HFF-Myc (cell line): ENCODE data around the gene YEATS4.

Source experiments
- DNase-seq: peaks from one replicate; pipeline ENCODE4 v3.0.0-alpha.2; 2011; ENCODE audit warnings: low read depth; ENCODE audit errors: extremely low read depth
- H3K4me3 ChIP-seq: replicated peaks from 2 replicates; pipeline ENCODE4 v1.5.1; 2011; ENCODE audit warnings: low read depth, mild to moderate bottlenecking, control low read depth, low read length
- TF ChIP-seq, protein P1 (sequence below): IDR thresholded peaks from 2 replicates; pipeline ENCODE4 v1.5.1; 2012; ENCODE audit warnings: mild to moderate bottlenecking, low read depth, low read length, control low read depth; ENCODE audit errors: missing control alignments

The YEATS4 gene

DNA sequence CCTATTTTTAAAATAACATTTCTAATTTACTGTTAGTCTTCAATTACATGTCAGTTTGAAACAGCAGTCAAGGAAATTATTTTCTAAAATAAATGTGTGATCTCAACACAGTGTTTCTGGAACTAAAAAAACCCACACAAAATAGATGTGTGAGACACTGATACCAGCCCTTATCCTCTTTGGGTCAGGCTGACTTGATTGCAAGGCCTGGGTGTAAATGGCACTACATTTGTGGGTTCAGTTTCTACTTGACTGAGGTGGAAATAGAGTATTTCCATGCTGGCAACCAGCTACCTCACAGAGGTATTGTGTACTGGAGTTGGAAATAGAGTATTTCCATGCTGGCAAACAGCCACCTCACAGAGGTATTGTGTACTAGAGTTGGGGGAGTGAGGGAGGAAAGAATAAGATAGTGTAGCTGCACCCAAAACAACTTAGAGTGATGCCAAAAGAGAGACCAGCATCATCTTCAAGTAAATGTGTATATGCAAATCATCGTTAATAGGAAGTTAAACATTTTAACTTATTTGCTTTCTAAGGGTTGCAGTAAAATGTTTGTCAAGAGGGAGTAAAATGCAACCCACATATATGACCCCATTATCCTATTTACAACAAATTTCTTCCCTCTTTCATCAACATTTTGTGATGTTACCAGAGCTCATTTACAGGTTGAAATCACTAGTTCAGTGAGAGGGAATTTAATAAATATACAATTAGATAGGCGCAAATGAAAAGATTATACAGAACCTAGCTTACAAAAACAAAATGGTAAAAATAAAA is 22.0 kb upstream of the YEATS4 start:
- DNase-seq: no peak
- TF ChIP-seq, protein P1, sequence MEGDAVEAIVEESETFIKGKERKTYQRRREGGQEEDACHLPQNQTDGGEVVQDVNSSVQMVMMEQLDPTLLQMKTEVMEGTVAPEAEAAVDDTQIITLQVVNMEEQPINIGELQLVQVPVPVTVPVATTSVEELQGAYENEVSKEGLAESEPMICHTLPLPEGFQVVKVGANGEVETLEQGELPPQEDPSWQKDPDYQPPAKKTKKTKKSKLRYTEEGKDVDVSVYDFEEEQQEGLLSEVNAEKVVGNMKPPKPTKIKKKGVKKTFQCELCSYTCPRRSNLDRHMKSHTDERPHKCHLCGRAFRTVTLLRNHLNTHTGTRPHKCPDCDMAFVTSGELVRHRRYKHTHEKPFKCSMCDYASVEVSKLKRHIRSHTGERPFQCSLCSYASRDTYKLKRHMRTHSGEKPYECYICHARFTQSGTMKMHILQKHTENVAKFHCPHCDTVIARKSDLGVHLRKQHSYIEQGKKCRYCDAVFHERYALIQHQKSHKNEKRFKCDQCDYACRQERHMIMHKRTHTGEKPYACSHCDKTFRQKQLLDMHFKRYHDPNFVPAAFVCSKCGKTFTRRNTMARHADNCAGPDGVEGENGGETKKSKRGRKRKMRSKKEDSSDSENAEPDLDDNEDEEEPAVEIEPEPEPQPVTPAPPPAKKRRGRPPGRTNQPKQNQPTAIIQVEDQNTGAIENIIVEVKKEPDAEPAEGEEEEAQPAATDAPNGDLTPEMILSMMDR: no peak
- H3K4me3 ChIP-seq: no peak overlapping the region

DNA sequence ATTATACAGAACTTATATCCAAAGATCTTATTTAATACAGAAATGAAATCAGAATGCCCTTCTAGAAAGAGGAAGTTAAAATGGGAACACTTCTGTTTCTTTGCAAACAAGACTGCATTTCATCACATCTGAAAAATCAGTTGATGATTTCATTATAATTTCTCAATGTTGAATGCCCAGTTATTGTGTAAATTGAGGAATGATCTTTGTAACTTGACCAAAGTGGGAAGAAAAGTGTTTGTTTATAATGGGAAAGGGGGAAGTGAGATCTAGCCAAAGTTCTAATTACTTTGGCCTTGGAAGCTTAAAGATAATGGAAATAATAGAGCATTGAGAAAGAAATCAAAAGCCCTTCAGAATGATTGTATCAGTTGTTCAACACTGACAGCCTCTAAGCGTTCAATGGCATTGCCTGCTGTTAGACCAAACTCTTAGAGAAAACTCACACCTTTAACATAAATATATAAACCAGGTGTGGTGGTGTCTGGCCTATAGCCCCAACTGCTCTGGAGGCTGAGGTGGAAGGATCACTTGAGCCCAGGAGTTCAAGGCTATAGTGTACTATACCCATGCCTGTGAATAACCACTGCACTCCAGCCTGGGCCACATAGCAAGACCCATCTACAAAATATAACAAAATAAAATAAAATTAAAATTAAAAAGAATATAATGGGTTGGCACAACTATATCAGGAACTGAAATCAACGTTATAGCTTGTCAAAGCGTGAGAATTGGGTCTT is 21.3 kb upstream of the YEATS4 start:
- DNase-seq: no peak
- TF ChIP-seq, protein P1: no peak
- no peak overlapping the region for H3K4me3 ChIP-seq

GRCh38 chr12:69338936-69339335 is 20.6 kb upstream of the YEATS4 start:
- no peak overlapping the region for H3K4me3 ChIP-seq
- DNase-seq: no peak
- TF ChIP-seq, protein P1: no peak

DNA sequence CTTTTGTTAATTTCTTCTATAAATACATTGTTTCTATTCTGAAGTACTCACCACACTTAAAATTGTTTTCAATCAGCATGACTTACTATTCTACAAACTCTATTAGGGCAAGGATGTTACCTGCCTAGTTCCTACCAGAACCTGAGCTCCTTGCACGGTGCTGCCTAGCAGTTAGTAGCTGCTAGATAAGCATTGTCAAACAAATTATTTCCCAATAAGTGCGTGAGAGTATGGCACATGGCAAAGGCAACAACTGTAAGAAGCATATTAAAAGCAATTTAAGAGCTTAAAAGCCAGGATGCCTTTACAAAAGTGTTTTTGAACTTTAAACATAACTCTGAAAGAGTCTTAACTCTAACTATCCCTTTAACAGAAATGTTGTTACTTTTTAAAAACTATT is 19.5 kb upstream of the YEATS4 start:
- TF ChIP-seq, protein P1: no peak
- H3K4me3 ChIP-seq: no peak overlapping the region
- DNase-seq: no peak

- DNase-seq: no peak
- TF ChIP-seq, protein P1: no peak
- no peak overlapping the region for H3K4me3 ChIP-seq
These were observed 18.2 kb upstream of the YEATS4 start for GRCh38 chr12:69341328-69341727.

DNA sequence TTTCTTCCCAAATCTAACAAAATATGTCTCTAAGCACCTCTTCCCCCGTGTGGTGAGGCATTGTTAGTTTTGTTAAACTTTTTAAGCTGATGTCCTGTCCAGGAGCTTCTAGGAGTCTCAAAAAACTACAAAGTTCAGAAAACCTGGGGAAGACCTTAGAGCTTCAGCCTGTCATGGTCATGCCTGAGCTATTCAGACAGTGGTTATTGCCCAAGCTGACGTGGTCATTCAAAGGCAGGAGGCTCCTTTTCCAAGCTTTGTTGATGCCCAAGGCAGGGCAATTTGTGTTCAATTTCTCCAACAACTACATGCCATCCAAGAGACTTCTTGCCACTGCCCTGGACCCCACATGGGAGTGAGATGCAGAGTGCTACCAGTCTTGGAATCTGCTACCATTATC is 17.1 kb upstream of the YEATS4 start:
- no peak overlapping the region for H3K4me3 ChIP-seq
- TF ChIP-seq, protein P1: no peak
- DNase-seq: no peak
